GM10248 (cell line): ENCODE data around the gene MFSD6.
"Not testable (repeated sequence)": the region's sequence is repeated elsewhere in the genome, so short reads cannot be mapped to it uniquely, and the experiment has no call there.

ENCODE experiments used
- CTCF ChIA-PET: fragments of 300-600 bp; sonication (Branson Sonifier 250); formaldehyde crosslinking; extraction: SDS; loops from one replicate; lab custom pipeline; 2021; ENCODE audit warnings: antibody characterized with exemption; lab: Yijun Ruan, JAX
- POLR2A ChIA-PET: fragments of 350-650 bp; sonication (Branson Sonifier 250); formaldehyde crosslinking; extraction: SDS; loops from one replicate; lab custom pipeline; 2020; ENCODE audit warnings: antibody characterized with exemption; lab: Yijun Ruan, JAX
- DNase-seq: peaks from one replicate; pipeline ENCODE4 v3.0.0; 2012; ENCODE audit errors: extremely low spot score
- TF ChIP-seq, protein P1 (sequence below): IDR thresholded peaks from 2 replicates; pipeline ENCODE4 v1.5.1; 2012; ENCODE audit warnings: mild to moderate bottlenecking, low read depth; ENCODE audit errors: extremely low read depth, missing control alignments, control extremely low read depth

The MFSD6 gene

DNA sequence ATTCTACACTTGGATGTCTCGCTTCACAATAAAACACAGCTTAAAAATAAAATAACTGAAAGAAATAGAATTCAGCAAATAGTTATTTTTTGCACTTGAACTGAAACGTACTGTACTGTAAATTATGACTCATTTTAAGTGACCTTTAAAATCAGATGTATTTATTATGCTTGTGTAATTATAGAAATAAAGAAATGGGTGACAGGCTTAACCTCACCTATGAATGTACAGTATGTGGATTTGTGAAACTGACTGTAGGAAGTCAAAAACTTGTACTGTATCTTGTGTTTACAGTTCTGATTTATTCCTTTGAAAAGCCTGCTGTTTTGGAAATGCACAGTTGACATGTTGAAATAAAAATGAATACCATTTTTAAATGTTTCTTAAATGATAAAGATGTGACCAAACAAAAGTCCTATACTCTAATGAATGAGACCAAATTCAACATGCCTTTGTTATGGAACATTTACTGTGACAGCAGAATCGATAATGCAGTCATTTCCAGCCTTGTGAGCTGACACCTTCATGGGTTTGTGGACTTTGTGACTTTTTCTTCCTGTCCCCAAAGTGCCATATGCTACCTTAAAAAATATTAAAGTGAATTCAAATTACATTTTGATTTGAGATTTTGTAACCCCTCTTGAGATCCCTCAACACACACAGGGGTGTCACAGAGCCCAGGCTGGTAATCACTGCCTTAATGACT lies 93.7 kb downstream of the MFSD6 start:
- no peak for DNase-seq
- TF ChIP-seq, protein P1, sequence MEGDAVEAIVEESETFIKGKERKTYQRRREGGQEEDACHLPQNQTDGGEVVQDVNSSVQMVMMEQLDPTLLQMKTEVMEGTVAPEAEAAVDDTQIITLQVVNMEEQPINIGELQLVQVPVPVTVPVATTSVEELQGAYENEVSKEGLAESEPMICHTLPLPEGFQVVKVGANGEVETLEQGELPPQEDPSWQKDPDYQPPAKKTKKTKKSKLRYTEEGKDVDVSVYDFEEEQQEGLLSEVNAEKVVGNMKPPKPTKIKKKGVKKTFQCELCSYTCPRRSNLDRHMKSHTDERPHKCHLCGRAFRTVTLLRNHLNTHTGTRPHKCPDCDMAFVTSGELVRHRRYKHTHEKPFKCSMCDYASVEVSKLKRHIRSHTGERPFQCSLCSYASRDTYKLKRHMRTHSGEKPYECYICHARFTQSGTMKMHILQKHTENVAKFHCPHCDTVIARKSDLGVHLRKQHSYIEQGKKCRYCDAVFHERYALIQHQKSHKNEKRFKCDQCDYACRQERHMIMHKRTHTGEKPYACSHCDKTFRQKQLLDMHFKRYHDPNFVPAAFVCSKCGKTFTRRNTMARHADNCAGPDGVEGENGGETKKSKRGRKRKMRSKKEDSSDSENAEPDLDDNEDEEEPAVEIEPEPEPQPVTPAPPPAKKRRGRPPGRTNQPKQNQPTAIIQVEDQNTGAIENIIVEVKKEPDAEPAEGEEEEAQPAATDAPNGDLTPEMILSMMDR, result no peak
- POLR2A ChIA-PET, result interaction anchor here (1.0 kb wide), 1 partner anchor 21 kb away, joined by 3 read pairs; no protein-coding TSS in a partner anchor
- CTCF ChIA-PET, result interaction anchor here (0.8 to 2.1 kb wide), 4 partner anchors 10 to 118 kb away, joined by 3 to 5 read pairs (median 3); no protein-coding TSS in a partner anchor

DNA sequence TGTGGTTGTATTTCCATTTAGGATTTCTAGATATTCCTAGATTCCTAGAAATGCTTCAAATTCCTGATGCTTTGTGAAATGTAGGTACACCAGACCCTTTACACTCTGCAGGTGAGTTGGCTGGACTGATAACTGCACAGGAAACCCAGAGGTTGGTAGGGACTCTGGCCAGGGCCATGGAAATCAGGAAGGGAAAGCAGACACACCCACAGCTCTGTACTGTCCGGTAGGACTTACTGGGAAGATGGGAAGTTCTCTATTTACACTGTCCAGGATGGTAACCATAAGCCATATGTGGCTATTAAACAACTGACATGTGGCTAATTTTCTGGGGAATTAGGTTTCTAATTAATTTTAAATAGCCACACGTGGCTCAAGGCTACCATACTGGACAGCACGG lies 94.9 kb downstream of the MFSD6 start:
- TF ChIP-seq, protein P1, result no peak
- CTCF ChIA-PET, result interaction anchor here (1.4 kb wide), 1 partner anchor 9 kb away, joined by 3 read pairs; no protein-coding TSS in a partner anchor
- POLR2A ChIA-PET, result interaction anchor here (1.0 kb wide), 1 partner anchor 22 kb away, joined by 3 read pairs; no protein-coding TSS in a partner anchor
- no peak for DNase-seq

DNA sequence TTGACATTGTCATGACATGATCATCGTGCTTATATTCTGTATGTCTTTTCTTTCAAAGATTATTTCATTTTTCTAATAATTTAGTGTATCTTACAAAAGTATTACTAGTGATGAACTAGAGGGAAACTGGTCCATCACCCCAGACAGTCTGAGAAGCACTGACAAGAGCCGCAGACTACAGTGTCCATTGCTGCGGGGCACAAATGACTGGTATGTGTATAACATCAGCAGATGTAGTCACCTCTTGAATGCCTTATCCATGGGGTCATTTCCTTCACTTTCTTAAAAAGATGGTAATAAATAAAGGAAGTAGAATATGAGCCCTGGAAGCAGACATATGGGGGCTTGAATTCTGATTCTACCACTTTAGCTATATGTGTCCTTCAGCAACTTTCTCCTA lies 96.8 kb downstream of the MFSD6 start:
- DNase-seq, result no peak
- ChIA-PET POLR2A (no interaction called here), CTCF (no interaction called here)
- TF ChIP-seq, protein P1, result no peak

DNA sequence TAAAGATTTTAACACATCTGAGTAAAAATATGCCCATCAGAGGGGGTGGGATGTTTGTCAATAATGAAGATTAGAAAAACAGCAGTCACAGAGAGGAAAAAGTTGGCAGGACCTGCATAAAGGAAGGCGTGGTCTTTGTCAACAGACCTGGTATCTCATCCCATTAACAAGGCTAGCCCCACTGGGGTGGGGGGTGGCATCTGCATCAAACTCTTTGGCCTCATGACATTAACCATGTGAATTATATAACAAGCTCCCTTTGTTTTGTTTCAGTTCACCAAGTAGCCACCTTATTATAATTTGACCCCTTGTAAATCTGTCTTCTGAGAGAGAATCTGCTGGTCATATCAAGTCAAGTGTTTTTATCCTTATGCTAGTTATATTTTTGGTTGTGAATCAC lies 97.5 kb downstream of the MFSD6 start:
- TF ChIP-seq, protein P1, result no peak
- CTCF ChIA-PET, result no interaction called here
- POLR2A ChIA-PET, result no interaction called here
- DNase-seq, result no peak

DNA sequence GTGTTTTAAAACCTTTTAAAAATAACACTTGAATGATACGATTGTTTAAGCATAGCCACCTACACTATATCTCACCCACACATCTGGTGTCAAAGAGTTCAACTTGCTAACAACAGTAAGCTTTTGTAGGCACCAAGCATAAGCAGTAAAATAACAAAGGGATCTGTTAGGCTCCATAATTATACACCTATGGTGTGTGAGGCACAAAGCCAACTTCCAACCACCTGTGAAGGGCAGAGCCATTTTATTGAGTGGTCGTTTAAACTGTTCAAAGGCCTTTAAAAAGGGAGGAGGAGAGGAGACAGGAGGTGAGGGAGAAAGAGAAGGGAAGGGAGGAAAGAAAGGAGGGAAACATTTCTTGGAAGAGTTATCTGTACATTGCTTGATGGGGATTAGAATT lies 98.5 kb downstream of the MFSD6 start:
- POLR2A ChIA-PET, result no interaction called here
- TF ChIP-seq, protein P1, result no peak
- DNase-seq, result no peak
- CTCF ChIA-PET, result no interaction called here

DNA sequence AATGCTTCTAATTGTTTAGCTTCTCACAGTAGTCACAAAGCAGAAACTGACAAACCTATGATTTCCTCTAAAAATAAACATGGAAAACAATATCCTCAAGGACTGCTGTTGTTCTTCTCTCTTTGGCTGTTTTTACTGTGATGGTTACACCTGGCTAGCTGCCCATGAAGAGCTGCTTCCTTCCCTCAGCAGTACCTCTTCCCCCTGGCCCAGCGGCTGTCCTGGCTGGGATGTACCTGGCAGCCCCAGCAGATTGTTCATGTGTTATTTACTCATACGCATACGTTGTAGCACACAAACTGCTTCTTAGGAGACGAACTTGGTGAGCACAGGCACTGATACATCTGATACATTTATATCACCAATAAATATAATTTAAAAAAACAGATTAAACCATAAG lies 99.0 kb downstream of the MFSD6 start:
- DNase-seq, result no peak
- POLR2A ChIA-PET, result no interaction called here
- TF ChIP-seq, protein P1, result no peak
- CTCF ChIA-PET, result no interaction called here

DNA sequence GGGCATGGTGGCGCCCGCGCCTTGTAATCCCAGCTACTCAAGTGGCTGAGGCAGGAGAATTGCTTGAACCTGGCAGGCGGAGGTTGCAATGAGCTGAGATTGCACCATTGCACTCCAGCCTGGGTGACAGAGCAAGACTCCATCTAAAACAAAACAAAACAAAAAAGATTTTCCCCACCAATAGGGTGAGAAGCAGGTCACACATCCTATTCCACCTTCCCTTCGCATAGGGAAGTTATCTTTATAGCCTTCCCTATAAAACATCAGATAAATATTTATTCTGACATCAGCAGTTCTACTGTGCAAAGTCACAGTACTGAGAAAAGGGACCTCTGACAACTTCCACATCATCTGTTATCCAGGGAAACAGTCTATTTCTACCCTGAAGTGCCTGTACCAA lies 101.7 kb downstream of the MFSD6 start:
- DNase-seq, POLR2A ChIA-PET: not testable (repeated sequence)
- CTCF ChIA-PET, result interaction anchor here (0.7 to 1.0 kb wide), 4 partner anchors 58 to 133 kb away, joined by 3 to 4 read pairs (median 3); no protein-coding TSS in a partner anchor
